T1000 (cell line): ENCODE data around the gene RRAGB.
"Not testable (repeated sequence)": the region's sequence is repeated elsewhere in the genome, so short reads cannot be mapped to it uniquely, and the experiment has no call there.

ENCODE experiments used
- DNase-seq: peaks from one replicate; lab custom pipeline; 2025; ENCODE audit warnings: mixed read lengths; lab: John Stamatoyannopoulos, UW

The RRAGB gene

DNA sequence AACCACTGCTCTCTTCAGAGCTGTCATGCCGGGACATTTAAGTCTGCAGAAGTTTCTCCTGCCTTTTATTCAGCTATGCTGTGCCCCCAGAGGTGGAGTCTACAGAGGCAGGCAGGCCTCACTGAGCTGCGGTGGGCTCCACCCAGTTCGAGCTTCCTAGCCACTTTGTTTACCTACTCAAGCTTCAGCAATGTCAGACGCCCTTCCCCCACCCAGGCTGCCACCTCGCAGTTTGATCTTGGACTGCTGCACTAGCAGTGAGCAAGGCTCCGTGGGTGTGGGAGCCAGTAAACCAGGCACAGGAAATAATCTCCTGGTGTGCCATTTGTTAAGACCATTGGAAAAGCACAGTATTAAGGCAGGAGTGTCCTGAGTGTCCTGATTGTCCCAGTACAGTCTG lies 56.9 kb downstream of the RRAGB start:
- DNase-seq: not testable (repeated sequence)

DNA sequence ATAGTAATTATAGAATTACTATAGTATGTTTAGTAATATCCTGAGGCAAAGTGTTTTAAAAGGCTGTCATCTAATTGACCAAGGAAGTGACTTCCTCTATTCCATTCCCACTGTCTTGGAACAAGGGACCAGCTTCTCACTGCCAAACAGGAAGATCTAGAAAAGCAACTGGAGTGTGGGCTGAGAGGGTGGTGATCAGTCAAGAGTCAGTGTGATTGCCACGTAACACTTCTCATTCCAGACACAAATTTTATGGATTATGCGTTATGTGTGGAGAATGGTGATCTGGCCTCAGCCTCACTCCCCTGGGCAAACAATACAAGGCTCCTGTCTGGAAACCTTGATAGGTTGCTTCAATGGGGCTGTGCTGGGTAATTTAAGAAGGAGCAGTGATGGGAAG lies 60.0 kb downstream of the RRAGB start:
- DNase-seq: no peak

DNA sequence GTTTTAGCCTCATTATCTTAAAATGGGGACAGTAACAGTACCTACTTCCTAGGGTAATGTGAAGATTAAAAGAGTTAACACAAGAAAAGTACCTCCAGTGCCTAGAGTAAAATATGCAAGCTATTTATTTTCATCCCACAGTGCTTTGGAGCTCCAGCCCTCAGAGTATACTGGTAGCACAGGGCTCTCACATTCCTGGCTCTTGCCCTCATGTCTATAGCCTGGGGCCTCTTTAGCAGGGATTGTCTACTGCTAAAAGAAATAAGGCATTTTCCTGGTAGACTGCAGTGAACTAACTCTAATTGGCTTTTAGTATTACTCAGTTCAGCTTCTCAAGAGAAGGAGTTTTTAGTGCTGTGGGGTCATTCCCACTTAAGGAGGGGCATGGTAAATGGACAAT lies 60.8 kb downstream of the RRAGB start:
- DNase-seq: no peak

DNA sequence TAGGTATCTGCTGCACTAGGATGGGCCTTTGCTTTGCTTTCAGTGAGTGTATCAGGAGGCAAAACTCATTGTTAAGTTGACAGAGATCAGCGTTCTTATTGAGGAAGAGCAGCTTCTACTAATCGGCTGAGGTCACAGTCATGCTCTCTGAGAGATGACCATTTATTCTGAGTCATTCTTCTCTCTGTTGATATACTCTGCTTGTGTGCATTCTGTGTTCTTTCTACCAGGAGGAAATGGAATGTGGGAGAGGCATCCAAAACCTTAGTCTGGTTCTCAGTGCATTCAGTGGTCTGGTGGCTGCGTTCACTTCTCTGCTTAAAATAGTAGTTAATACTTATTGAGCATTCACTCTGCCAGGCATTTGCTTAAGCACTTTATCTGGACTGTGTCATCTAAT lies 66.2 kb downstream of the RRAGB start:
- no peak for DNase-seq

DNA sequence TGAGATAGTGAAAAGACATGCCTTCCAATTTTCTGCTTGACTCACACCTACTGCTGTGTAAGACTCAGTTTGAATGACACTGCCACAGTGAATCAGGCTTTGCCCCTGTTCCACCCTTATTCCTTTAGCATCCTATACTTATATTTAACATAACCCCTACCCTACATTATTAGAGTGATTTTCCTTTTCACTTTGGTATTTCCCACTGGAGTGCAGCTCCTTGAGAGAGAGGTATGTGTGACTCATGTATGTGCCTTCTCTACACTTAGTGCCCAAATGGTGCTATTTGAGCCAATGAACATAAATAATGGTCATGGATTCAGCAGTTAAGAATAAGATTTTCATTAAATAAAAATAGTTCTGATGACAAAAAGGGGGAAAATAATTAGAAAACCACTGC lies 69.5 kb downstream of the RRAGB start:
- no peak for DNase-seq

DNA sequence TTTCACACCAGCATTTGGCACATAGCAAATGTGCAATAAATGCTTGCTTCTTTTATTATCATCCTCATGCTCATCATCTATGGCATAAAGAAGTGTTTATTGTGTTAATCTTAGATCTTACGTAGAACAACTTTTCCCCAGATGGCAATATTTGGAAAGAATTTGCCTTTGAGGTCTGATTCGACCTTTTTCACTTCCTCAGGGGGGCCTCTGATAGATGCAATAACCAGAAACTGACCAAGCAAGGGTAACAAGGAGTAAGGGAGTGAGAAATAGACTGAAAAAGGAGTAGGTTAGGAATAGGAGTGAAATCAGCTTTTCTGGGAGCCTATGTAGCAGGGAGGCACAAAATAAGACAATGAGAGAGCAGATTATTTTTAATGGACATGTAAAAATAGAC lies 70.2 kb downstream of the RRAGB start:
- no peak for DNase-seq

DNA sequence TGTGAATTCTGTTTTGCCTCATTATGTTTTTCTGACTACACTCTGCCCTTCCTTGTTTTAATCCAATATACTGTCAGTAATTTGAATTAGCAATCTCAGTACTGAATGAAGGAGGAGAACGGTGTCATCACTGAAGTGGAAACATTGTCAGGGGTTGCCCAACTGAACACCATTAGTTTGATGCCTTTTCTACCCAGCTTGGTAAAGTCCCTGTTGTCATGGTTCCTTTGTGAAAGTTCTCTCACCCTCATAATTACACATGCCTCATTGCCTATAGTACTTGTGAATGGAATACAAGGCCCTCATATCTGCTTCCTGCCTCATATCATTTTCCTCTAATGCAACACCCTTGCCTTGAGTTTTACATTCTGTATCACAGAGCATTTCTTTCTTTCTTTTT lies 76.9 kb downstream of the RRAGB start:
- no peak for DNase-seq

DNA sequence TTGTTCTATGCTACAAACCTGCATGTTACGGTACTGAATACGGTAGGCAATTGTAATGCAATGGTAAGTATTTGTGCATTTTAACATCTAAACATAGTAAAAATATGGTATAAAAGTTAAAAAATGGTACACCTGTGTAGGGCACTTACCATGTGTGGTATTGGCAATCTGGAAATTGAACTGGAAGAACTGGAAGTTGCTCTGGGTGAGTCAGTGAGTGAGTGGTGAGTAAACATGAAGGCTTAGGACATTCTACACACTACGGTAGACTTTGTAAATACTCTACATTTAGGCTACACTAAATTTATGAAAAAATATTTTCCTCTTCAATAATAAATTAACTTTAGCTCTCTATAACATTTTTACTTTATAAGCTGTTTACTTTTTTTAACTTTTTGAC lies 78.9 kb downstream of the RRAGB start:
- no peak for DNase-seq

DNA sequence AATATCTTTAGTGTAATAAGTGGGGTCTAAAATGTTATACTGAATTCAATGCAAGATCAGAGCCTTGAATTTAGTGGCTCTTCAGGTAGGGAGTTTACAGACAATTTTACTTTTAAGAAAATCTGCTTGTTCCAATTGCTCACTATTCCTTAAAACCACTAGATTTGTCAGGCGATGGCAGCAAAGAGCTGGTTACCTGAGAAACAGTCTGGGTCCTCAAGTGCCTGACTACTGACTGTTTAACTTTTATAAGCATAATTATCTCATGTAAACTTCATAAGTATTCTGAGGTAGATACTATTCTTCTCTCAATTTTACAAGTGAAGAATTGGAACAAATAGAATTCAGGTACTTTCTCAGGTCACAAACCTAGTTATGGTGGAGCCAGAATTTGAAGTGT lies 84.3 kb downstream of the RRAGB start:
- no peak for DNase-seq
